Kidney glomerular epithelial cell (primary cell): ENCODE measurements around the gene USP8.

Source experiments
- DNase-seq: peaks from one replicate; lab custom pipeline; 2025; lab: John Stamatoyannopoulos, UW

USP8 gene

GRCh38 chr15:50543556-50543955 lies 119.4 kb downstream of the USP8 start:
- DNase-seq = no peak

DNA sequence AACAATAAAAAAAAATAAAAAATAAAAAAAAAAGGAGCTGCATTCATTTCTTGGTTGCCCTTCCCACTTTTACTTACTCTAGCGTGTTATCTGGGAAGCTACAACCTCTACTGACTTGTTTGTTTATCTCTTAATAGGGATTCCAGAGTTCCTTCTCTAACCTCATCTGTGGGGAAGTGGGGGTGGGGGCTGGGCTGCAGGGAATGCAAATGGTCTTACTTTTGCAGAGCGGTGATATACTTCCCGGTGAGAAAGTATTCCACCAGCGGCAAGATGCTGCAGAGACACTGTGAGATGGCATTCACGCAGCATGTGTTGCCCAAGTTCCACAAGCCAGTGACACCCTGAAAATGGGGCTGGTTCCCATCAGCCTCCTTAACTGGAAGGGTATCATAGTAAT lies 120.2 kb downstream of the USP8 start:
- DNase-seq = no peak

GRCh38 chr15:50546566-50546965 lies 122.4 kb downstream of the USP8 start, which contains the start of gene USP50:
TSS of gene USP50 (minus strand) at chr15:50546666. CDS start at chr15:50546525, 141 bp downstream.
- no peak for DNase-seq

GRCh38 chr15:50549326-50549725 lies 125.1 kb downstream of the USP8 start:
- DNase-seq = no peak

- no peak for DNase-seq
Measured at GRCh38 chr15:50552238-50552637, 128.0 kb downstream of the USP8 start.

DNA sequence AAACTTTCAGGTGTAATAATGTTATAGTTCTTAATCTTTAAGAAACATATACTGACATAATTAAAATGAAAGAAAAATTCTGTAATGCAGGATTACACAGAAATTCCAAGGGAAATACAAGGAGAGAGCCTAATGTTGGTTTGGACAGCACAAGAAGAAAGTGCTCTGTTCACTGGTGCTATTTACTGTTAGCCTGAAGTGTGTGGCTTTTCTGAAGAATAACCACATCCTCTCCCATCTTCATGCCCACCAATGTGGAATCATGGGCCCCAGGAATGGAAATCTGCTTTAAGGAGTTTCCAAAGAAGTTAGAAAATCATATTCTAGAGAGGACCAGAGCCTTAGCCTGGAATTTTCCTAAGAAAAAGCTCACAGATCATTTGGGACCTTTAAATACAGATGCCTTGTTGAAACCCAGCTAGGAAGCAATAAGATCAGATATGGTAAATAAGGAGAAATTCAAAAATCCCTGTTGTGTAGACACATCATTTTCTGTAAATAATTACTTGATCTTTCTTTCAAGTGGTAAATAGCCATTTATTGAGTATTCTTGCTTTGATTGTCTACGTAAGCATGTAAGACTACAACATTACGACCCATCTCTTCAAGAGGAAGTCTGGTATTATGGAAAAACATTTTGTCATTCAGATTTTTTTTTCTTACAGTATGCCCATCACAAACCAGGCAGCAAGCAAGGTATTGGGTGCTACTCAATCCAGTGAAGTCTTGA lies 132.6 kb downstream of the USP8 start:
- no peak for DNase-seq

DNA sequence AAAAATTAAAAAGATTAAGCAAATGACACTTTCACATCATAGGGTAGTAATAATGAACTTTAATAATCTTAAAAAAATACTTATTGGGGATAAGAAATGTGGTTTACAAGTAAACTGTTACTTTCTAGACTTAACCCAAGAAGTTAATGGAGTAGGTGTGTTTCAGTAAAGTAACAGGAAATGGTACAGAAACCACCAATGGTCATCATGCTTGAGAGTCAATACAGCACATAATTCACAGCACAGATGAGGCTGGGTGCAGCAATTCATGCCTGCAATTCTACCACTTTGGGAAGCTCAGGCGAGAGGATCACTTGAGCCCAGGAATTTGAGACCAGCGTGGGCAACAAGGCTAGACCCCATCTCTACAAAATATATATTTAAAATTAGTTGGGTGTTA lies 133.8 kb downstream of the USP8 start:
- no peak for DNase-seq

DNA sequence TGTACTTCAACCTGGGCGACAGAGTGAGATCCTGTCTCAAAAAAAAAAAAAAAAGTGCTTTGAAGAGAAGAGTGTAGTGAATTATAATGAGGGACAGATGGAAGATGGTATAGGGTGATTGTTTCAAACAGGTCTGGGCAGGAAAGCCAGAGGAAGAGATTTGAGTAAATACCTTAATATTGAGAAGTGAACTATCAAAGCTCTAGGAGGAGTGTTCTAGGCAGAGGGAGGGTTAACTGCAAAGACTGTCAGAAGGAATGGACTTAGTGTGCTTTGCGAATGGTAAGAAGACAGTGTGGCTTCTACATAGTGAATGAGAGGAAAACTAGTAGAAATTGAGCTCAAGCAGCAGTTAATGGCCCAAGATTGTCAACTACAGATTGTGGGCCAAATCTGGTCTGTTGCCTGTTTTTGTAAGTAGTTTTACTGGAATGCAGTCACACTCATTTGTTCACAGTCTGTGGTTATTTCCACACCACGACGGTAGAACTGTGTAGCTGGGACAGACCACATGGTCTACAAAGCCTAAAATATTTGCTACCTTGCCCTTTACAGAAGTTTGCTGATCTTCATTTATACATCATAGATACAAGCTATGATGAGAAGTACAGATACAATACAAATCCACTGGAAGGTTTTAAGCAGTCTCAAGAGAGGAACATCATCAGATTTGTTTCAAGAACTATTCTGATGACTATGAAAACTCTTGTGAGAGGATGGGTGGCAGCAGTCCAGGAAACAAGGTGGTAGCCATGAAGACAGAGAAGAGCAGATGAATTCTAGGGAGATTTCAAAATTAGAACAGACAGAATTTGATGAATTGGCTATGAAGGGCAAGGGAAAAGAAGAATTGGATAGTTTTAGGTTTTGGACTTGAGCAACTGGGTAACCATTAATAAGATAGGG lies 138.8 kb downstream of the USP8 start:
- DNase-seq = no peak

DNA sequence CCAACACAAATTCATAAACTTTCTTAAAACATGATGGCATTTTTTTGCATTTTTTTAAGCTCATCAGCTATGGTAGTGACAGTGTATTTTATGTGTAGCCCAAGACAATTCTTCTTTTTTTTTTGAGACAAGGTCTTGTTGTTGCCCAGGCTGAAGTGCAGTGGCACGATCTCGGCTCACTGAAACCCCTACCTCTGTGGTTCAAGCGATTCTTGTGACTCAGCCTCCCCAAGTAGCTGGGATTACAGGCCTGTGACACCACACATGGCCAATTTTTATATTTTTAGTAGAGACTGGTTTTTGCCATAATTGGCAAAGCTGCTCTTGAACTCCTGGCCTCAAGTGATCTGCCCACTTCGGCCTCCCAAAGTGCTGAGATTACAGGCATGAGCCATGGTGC lies 139.6 kb downstream of the USP8 start:
- no peak for DNase-seq
